Type B pancreatic cell (in vitro differentiated cells): Measurements from ENCODE around the gene LRRIQ1. TPM values are rescaled to one million over a fixed set of nuclear protein-coding genes. Genes with fewer than 3 reads are reported as not detected.

Experiments
- DNase-seq: peaks from one replicate; pipeline ENCODE4 v3.0.0; 2021; ENCODE audit warnings: mixed read lengths; ENCODE audit not compliant: unreplicated experiment; ENCODE audit errors: extremely low spot score
- H3K27ac Mint-ChIP-seq: 2 replicates; pipeline ENCODE4 v1.8.0; 2021; ENCODE audit warnings: mild to moderate bottlenecking, mixed read lengths
- H3K27me3 Mint-ChIP-seq: 2 replicates; pipeline ENCODE4 v1.8.0; 2021; ENCODE audit warnings: mixed read lengths
- H3K36me3 Mint-ChIP-seq: 2 replicates; pipeline ENCODE4 v1.8.0; 2021; ENCODE audit warnings: mixed read lengths
- H3K4me1 Mint-ChIP-seq: one replicate; pipeline ENCODE4 v1.8.0; 2021; ENCODE audit warnings: mixed read lengths; ENCODE audit not compliant: unreplicated experiment
- H3K4me3 Mint-ChIP-seq: 2 replicates; pipeline ENCODE4 v1.8.0; 2021; ENCODE audit warnings: mild to moderate bottlenecking, mixed read lengths
- H3K9me3 Mint-ChIP-seq: 2 replicates; pipeline ENCODE4 v1.8.0; 2021; ENCODE audit warnings: mixed read lengths
- total RNA-seq: library from RNA; stranded (reverse); gene quantifications from 2 replicates; pipeline ENCODE4 v1.2.1, GENCODE V29; 2021; ENCODE audit warnings: low replicate concordance
- TF ChIP-seq, protein P1 (sequence below): fragments of 200-600 bp; sonication (generic); conservative IDR thresholded peaks from 2 replicates; pipeline ENCODE4 v1.5.0; 2021; ENCODE audit warnings: antibody characterized with exemption, mild to moderate bottlenecking

The LRRIQ1 gene
- total RNA-seq, 1 donor from 2014 or later: 9.7 TPM

DNA sequence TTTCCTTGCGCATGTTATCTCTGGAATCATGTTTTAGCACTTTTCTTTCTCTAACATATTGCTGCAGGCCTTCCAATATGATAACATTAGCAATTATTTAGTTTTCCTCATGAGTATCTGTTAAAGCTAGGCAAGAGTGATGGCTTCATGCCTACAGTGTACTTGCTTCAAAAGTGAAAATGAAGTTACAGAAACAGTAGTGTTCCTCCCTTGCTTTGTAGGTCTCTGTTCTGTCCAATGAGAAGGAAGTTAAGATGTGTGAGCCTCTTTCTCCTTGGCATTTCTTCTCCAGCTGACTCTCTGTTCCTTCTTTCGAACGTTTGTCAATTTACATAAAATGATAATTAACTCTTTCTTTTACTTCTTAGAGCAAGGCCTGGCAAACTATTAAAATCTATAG is 22.2 kb downstream of the LRRIQ1 start:
- Mint-ChIP-seq H3K4me1 (no peaks in the 10 kb centered on the region), H3K36me3 (no peaks in the 10 kb centered on the region), H3K27me3 (no peaks in the 10 kb centered on the region), H3K27ac (no peak overlapping the region), H3K4me3 (no peak overlapping the region), H3K9me3 (no peaks in the 10 kb centered on the region)
- no peak for DNase-seq
- TF ChIP-seq, protein P1, sequence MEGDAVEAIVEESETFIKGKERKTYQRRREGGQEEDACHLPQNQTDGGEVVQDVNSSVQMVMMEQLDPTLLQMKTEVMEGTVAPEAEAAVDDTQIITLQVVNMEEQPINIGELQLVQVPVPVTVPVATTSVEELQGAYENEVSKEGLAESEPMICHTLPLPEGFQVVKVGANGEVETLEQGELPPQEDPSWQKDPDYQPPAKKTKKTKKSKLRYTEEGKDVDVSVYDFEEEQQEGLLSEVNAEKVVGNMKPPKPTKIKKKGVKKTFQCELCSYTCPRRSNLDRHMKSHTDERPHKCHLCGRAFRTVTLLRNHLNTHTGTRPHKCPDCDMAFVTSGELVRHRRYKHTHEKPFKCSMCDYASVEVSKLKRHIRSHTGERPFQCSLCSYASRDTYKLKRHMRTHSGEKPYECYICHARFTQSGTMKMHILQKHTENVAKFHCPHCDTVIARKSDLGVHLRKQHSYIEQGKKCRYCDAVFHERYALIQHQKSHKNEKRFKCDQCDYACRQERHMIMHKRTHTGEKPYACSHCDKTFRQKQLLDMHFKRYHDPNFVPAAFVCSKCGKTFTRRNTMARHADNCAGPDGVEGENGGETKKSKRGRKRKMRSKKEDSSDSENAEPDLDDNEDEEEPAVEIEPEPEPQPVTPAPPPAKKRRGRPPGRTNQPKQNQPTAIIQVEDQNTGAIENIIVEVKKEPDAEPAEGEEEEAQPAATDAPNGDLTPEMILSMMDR: no peak

DNA sequence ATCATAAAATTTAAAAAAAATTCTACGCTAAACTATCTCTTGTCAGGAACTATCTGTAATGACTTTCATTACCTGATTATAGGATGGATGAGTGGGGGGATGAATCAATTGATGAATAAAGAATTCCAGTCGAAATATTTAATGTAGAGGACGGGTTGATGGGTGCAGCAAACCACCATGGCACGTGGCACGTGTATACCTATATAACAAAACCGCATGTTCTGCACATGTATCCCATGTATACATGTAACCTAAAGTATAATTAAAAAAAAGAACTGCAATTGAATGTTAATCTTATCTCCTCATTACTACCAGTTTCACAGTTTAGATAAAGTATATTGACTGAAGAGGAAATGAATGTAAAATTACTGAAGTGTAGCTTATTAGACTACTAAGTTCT is 23.4 kb downstream of the LRRIQ1 start:
- Mint-ChIP-seq H3K4me1 (no peaks in the 10 kb centered on the region), H3K27me3 (no peaks in the 10 kb centered on the region), H3K36me3 (no peaks in the 10 kb centered on the region), H3K4me3 (no peak overlapping the region), H3K9me3 (no peaks in the 10 kb centered on the region), H3K27ac (no peak overlapping the region)
- TF ChIP-seq, protein P1: no peak
- DNase-seq: no peak

DNA sequence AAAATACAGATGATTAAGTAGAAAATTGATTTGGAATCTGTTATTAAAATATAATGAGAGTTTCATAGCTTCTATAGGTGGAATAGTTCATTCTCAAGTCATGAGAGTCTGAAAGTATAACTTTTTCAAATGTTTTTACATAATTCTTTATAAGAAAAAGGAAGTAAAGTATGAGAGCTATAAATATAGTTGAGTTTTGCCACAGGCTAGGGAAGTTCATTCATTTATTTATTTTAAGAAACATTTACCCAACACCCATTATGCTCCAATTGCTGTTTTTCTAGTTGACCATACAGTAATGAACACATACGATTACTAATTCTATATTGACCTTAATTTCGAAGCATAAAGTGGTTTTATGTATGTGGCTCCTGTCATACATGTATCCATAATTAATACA is 24.8 kb downstream of the LRRIQ1 start:
- DNase-seq: no peak
- Mint-ChIP-seq H3K27me3 (no peaks in the 10 kb centered on the region), H3K27ac (no peak overlapping the region), H3K36me3 (no peaks in the 10 kb centered on the region), H3K9me3 (no peaks in the 10 kb centered on the region), H3K4me3 (no peak overlapping the region), H3K4me1 (no peaks in the 10 kb centered on the region)
- TF ChIP-seq, protein P1: no peak

DNA sequence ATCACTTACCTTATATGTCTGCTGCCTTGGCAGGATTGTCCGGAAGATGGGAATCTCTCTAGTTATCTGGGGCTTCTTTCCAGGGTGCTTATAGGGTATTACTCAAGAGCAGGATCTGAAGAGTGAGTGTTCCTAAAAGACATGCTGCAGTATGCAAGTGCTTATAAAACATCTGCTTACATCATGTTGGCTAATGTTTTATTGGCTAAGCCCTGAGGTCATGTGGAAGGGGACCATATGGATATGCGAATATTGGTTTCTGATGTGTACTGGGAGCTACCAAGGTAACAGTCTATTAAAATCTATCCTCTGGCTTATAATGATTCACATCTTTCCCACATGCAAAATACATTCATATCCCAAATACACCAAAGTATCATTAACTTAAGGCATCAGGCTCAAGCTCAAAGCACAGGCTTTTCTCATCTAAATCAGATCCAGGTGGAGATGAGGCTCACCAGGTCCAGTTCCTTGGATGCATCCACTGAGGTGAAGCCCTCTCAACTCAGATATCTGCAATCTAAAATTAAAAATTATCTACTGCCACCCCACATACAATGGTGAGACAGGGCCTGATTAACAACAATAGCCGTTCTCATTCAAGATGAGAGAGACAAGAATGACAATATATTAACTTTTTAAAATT is 29.8 kb downstream of the LRRIQ1 start:
- Mint-ChIP-seq H3K36me3 (no peaks in the 10 kb centered on the region), H3K4me3 (no peak overlapping the region), H3K4me1 (no peaks in the 10 kb centered on the region), H3K9me3 (no peaks in the 10 kb centered on the region), H3K27ac (no peak overlapping the region), H3K27me3 (no peaks in the 10 kb centered on the region)
- TF ChIP-seq, protein P1: no peak
- no peak for DNase-seq

DNA sequence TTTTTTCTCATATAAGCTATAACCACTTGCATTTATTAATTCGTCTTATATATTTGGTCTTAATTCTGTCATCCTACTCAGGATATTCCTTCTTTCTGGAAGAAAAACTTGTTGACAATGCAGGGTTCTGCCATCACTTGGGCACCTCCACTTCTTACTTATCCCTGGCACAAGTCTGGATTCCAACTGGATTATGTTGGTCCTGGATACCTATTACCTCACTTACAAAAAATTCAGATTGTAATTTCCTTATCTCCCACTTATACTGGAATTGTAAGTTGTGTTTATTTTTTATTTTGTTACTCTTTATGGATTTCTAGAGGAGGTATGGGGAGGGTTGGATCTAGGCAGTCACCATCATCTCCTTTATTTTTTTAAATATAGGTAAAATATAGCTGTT is 36.7 kb downstream of the LRRIQ1 start:
- H3K36me3 Mint-ChIP-seq: no peaks in the 10 kb centered on the region
- H3K4me1 Mint-ChIP-seq: peaks cover 5% of the 10 kb centered on the region
- H3K27ac Mint-ChIP-seq: no peak overlapping the region
- DNase-seq: no peak
- TF ChIP-seq, protein P1: no peak
- H3K4me3 Mint-ChIP-seq: no peak overlapping the region
- no peaks in the 10 kb centered on the region for H3K9me3 Mint-ChIP-seq
- H3K27me3 Mint-ChIP-seq: no peaks in the 10 kb centered on the region
